GM11168 (cell line): Measurements from ENCODE around the gene AACS.
"Not testable (repeated sequence)": the region's sequence is repeated elsewhere in the genome, so short reads cannot be mapped to it uniquely, and the experiment has no call there.

Source experiments
- in situ Hi-C: fragments of 300-500 bp; cut with MboI; formaldehyde crosslinking; loops from one replicate; pipeline ENCODE4 v1.12.0; 2022; ENCODE audit warnings: low sequenced_read_pairs; ENCODE audit not compliant: unreplicated experiment

AACS gene

DNA sequence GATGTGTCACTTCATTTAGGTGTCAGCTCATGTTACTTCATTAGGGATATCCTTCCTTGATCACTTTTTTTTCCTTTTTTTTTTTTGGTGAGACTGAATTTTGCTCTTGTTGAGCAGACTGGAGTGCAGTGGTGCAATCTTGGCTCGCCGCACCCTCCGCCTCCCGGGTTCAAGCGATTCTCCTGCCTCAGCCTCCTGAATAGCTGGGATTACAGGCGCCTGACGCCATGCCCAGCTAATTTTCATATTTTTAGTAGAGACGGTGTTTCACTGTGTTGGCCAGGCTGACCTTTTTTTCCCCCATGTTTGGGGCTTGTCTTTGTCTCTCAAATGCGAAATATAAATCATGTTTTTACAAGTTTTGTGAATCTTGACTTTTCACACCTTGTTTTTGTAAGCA is 9.6 kb upstream of the AACS start:
- in situ Hi-C loops, result no loop called here

DNA sequence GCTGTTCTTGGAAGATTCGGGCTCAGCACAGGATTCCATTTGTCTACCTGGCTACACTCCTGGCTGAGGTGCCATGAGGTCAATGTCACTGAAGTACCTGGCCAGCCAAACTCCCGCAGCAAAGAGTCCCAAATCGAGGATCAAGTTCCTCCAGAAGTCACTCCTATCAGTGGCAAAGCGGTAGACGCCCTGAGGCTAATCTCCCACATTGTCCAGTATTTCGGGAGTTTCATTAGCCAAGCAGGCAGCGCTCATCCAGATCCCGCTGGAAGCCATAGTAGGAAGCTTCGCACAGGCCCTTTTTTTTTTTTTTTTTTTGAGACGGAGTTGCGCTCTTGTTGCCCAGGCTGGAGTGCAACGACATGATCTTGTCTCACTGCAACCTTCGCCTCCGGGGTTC is 8.9 kb upstream of the AACS start:
- in situ Hi-C loops, result no loop called here

DNA sequence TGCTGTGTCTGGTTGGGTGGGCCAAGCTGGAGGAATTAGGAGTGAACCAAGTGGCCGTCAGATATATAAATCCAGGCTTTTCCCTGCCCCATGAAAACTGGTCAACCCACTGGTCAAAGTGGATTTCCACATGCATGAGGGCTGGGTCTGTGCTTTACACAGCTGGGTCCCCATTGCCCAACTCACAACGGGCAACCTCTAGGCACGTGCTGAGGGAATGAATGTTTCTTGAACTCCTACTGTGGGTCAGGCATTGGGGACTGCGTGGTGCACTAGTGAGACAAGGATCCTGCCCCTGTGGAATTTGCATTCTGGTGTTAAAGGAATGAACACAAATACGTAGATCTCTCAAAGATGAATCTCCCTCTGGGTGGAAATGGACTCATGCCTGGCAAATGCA is 7.5 kb upstream of the AACS start:
- in situ Hi-C loops, result no loop called here

DNA sequence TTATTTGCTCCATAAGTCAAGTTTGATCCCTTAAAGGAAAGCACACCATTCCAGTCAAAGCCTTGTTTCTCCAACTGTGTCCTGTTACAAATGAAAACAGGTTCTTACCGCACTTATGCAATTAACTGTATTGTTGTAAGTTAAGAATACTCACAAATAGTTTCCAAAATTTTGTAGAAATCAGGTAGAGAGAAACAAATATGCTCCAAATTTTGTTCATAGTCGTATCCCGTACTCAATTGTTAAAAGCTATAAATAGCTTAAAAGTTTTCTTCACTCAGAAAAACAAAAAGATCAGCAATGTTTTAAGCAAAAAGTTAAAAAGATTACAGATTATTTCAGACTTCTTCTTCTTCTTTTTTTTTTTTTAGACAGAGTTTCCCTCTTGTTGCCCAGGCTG is 4.0 kb upstream of the AACS start:
- in situ Hi-C loops, result no loop called here

DNA sequence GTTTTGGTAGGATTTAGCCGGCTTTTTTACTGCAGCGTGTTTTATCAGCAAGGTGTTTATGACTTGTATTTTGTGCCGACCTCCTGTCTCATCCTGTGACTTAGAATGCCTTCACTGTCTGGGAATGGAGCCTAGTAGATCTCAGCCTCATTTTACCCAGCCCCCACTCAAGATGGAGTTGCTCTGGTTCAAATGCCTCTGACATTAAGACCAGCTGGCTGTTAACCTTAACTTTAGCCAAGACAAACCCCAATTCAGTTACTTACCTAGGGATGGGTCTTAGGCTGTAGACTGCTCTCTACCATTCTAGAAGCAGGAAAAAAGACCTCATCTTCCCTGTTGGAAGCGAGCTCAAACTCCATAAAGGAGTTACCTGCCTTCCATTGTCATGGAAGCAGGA is 1.7 kb upstream of the AACS start:
- in situ Hi-C loops, result not testable (repeated sequence)

DNA sequence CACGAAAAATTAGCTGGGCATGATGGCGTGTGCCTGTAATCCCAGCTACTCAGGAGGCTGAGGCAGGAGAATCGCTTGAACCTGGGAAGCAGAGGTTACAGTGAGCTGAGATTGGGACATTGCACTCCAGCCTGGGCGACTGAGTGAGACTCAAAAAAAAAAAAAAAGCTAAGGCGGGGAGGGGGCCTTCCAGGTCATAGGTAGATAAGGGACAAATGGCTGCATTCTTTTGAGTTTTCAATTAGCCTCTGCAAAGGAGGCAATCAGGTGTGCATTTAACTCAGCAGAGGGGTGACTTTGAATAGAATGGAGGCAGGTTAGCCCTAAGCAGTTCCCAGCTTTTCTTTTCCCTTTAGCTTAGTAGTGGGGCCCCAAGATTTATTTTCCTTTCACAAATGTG is 743 bp upstream of the AACS start:
- in situ Hi-C loops, result no loop called here

DNA sequence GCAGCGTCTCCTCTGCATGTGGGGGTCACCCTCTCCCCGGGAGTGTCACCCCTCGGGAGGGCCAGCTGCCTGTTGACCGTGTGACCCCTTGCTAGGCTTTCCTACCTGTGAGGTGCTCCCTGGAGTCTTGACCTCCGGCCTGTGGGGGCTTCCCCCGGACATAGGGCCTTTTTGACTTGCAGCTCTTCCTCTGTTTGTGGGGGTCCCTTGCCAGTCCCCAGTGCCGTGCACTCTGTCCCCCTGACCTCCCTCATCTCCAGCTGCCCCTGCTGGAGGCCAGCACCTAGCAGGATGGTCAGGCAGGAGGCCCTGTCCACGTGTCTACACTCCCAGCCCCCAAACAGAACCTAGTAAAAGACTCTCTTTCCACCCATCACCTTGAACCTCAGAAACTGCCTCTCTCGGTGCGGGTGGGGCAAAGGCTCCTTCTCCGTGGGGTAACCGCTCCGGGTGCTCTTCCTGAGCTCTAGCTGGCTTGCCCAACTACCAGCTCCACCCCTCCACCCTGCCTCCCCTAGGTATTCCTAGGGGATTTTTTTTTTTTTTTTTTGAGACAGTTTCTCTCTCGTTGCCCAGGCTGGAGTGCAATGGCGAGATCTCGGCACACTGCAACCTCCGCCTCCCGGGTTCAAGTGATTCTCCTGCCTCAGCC is 810 bp downstream of the AACS start:
- in situ Hi-C loops, result no loop called here

DNA sequence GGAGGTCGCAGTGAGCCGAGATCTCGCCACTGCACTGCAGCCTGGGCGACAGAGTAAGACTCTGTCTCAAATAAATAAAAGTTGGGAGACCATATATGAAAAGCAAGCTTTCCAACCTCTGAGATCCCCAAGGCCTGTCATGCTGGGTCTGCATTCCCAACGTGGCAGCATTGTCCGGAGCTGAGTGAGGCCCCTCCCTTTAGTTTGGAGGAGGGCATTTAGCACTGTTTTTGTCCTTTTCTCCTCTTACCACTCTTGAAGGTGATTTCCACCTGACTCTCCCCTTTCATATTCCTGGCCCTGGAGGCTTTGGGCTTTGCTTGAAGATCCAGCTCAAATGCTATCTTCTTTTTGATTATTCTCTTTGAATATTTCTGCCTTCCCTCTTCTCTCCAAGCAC is 3.2 kb downstream of the AACS start:
- in situ Hi-C loops, result no loop called here

DNA sequence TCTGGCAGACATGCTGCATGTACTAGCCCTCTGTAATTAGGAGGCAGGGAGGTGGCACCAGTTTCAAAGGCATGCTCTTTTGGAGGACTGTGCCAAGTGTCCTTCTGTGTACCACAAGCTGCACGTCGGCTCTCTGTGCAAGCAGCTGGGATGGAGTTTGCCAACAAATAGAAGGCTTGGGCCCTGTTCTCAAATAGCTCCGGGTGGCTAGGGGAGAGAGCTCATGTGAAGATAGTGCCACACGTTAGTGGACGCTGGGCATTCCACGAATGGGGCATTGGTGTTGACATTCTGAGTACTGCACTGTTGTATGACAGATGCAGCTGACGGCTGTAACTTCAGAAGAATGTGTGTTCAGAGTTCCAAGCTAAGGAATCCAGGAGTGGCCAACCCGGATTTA is 4.4 kb downstream of the AACS start:
- in situ Hi-C loops, result no loop called here

DNA sequence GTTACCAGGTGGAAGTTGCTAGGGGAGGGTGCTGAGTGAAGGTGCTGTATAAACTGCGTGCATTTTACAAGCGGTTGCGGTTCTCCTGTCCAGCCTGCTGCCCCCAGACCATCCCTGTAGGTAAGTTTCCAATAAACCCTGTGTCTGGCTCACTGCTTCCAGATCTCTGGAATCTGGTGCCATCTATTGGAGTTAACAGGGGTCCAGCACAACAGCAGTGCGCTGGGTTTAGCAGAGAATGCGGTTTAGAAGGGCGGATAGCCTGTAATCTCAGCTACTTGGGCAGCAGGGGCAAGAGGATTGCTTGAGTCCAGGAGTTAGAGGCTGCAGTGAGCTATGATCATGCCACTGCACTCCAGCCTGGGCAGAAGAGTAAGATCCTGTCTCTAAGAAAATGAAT is 4.9 kb downstream of the AACS start:
- in situ Hi-C loops, result no loop called here

DNA sequence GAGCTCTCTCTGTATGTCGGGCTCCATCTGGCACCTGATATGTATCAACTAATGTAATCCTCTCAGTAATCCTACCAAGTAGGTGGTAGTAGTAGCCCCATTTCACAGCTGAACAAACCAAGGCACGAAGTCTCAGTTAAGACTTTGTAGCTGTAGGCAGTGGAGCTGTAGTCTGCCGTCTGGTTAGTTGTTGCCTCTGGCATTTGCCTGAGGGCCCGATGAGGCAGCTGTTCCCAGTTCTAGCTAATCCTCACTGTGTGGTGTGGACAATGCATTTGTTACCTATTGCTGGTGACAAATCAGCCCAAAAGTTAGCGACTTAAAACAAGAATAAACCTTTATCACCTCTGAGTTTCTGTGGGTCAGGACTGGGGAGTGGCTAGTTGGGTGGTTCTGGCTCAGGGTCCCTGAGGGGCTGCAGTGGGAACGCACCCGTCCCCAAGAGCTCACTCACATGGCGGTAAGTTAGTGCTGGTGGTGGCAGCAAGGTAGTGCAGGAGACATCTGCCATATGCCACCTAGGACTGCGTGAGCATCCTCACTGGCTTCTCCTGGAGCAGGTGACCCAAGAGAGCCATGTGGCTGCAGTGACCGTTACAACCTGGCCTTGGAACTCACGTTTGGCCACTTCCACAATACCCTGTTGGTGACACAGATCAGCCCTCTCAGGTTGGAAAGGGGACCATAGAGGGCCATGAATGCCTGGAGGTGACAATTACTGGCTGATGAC is 5.6 kb downstream of the AACS start:
- in situ Hi-C loops, result no loop called here

DNA sequence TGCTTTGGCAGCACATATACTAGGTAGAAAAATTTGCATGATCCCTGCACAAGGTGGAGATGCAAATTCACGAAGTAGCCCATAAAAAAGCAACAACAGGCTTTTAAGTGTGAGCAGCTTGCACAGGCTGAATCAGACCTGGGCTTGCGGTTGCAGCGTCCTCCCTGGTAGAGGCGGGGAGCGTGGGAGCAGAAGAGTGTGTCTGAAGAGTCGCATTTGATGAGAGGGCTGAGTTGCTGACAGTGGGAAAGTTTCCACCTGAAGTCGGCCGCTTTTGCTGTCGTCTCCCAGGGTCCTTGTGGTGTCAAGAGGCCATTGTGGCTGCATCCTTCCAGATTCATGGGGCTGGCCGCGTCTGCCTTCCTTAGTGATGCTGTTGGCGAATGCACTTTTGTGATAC is 6.2 kb downstream of the AACS start:
- in situ Hi-C loops, result no loop called here

DNA sequence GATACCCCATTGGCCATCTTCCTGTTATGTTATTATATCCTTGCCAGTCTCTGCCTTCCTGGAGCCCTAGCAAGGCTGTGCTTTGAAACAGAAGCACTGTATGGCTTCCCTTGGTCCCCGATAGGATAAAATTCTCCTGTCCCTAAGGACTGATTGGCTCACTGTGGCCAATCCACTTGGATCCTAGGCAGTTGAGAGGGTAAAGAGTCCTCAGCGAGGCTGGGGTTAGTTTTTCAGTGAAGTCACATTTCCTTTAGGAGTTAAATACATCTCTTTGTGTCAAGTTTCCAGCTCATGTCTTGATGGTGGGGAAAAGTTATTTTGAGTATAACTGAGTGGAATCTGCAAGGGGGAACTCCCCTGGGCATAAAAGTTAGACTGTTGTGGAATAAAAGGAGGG is 7.3 kb downstream of the AACS start:
- in situ Hi-C loops, result no loop called here

DNA sequence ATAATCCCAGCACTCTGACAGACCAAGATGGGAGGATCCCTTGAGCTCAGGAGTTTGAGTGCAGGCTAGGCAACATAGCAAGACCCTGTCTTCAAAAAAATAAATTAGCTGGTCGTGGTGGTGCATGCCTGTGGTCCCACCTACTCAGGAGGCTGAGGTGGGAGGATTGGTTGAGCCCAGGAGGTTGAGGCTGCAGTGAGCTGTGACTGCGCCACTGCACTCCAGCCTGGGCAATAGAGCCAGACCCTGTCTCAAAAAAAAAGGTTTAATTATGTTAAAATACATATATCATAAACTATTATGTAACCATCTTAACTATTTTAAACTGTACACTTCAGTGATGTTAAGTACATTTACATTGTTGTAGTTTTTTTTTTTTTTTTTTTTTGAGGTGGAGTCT is 9.1 kb downstream of the AACS start:
- in situ Hi-C loops, result not testable (repeated sequence)

DNA sequence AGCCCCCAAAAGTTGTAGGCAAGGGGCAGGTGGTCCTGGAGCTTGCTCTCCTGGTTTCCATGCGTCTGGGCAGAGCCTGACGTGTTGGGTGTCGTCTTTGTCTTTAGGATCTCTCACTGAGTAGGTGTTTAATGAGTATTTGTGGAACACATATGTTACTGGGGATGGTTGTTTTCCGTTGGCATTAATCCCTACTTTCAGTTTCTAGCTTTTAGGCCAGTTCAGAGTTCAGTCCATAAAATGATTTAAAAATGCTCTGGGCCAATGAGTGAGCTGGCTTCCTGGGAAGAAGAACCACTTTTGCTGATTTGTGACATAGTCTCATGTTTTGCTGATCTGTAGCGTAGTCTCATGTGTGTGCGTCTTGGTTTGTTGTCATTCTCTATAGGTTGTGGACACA is 10.9 kb downstream of the AACS start:
- in situ Hi-C loops, result no loop called here

DNA sequence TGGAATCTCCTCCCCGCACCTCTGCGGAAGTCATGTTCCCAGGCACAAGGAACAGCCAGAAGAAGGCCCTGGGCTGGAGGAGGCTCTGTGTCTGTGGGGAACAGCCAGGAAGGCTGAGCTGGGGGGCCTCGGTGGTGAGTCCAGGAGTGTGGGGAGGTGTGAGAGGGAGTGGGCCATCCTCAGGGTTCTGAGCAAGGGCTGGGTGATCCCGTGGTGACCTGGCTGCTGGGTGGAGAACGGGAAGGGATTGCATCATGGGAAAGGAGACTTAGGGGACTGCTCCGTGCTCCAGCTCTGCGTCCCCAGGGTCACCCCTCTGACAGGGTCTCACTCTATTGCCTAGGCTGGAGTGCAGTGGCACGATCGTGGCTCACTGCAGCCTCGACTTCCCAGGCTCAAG is 13.8 kb downstream of the AACS start:
- in situ Hi-C loops, result no loop called here

DNA sequence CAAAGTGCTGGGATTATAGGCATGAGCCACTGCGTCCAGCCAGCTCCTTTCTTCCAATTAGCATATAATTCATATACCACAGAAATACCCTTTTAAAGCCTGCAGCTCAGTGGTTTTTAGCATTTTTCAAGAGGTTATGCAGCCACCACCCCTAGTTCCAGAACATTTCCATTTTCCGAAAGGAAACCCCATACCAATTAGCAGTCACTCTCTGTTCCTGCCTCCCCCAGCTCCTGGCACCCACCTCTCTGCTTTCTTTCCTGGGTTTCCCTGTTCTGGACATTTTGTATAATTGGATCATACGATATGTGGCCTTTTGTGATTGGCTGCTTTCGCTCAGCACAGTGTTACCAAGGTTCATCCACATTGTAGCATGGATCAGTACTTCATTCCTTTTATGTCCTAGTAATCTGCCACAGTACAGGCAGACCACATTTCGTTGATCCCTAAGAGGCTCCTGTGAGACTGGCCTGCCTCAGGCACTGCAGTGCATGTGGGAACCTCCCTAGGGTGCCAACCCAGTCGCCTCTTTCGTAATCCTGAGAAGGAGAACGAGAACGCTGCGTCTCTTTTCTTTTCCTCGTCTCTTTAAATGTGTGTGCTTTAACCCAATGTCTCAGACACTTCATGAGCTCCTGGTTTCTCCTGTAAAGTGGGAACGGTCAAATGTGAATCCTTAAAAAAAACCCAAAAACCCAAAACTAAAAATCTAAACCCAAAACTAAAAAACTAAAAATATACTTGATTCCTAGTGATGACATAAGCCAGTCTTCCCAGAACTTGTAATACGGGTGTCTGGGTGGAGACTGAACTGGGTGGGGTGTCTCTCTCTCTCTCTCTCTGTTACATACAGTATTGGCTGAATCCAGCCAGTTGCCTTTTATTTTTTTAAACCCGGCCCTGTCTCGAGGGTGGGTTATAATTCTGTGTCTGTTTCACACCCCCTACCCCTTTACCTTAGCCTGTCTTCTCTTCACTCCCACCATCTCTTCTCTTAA is 14.7 kb downstream of the AACS start:
- in situ Hi-C loops, result no loop called here

DNA sequence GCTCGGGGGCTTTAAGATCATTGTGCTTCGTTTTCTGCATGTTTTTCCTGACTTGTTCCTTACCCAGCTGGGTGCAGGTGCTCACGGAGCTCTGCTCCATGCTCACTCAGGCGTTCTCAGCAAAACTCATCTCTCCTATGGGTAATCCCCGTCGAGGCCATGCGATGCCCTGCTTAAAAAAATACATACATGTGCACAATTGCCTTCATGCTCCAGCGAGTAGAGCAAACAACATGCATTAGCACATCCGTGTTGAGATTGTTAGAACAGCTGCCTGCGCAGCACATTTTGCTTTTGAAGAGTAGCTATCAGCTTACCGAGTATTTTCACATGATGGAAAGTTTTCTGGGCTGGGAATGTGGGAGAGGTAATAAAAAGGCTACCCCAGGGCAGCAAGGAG is 16.2 kb downstream of the AACS start:
- in situ Hi-C loops, result no loop called here

DNA sequence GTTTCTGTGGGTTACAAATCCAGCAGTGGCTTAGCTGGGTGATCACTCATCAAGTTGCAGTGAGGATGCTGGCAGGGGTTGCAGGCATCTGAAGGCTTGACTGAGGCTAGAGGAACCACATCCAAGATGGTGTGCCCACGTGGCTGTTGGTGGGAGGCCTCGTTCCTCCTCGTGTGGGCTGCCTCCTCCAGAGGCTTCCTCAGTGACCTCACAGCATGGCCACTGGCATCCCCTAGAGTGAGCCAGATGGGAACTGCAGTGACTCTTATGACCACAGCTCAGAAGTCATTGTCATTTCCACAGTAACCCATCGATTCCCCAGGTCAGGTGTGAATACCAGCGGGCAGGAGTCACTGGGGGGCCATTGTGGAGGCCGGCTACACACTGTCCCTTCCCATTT is 17.8 kb downstream of the AACS start:
- in situ Hi-C loops, result no loop called here

DNA sequence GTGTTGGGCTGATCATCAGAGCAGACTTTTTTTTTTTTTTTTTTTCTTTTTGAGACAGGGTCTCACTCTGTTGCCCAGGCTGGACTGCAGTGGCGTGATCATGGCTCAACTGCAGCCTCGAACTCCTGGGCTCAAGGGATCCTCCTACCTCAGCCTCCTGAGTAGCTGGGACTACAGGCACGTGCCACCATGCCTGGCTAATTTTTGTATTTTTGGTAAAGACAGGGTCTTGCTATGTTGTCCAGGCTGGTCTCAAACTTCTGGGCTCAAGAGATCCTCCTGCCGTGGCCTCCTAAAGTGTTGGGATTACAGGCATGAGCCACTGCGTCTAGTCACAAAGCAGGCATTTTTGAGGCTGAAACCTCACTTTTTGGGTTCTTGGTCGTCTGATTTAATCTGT is 23.0 kb downstream of the AACS start:
- in situ Hi-C loops, result not testable (repeated sequence)

DNA sequence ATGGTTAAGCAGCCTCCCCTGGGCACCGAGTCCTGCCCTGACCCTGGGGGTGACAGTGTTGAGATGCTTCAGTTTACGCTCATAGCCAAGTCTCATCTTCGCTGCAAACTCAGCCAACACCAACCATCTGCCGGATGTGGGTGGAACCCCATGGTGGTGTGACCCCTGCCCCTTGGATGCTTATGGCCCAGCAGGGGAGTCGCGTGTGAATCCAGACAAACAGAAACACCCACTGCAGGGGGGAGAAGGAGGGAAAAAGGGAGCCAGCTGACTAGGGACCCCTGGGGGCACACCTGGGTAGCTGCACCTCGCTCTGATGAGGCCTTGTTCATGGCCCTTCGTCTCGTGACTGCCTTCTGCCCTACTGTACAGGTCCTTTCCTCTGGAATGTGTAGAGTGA is 23.8 kb downstream of the AACS start:
- in situ Hi-C loops, result no loop called here
